ENCODE measurements around the gene MMP15.
"Not testable (repeated sequence)": the region's sequence is repeated elsewhere in the genome, so short reads cannot be mapped to it uniquely, and the experiment has no call there.

The MMP15 gene

DNA sequence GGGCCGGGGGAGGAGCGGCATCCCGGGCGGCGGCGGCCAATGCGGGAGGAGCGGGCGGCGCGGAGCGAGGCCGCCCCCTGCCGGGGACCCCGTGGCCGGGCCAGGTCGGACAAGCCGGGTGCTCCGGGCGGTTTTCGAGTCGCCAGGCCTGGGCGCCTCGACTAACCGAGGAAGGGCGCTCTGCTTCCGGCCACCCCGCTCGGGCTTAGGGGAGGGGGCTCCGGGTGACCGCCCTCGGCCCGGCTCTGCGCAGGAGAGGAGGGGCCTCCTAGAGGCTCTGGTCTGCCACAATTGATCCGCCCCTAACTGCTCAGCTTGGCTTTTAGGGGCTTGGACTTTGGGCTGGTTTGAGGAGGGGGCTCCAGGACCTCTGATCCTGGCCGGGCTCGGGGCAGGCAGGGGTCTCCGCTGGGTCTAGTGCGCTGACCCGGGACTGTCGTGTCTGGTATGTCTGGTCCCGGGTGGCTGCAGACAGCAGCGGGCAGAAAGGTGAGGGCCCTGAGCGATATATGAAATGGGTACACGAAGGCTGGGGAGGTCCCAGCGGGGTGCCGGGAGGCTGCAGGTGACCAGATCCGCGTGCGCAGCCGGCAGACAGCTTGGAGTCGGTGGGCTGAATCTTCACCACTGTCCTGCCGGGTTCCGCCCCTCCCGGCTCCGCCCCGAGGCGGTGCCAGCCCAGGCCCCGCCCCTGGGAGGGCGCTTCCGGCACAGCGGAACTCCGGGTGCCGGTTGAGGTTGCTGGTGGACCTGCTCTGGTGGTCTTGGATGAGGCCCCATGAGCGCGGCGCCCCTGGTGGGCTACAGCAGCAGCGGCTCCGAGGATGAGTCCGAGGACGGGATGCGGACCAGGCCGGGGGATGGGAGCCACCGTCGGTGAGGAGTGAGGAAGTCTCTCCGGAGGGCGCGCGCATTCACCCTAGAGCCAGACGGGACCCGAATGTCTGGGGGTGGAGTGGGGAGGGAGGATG lies 24.6 kb upstream of the MMP15 start, which contains the start of gene USB1:
Gene USB1, plus strand, starts transcription at position 702 of the 971 bp plus-strand sequence. Its CDS starts 77 bp downstream, at position 779.
- H3K36me3 Mint-ChIP-seq, result peaks cover 64% of the 10 kb centered on the region
- peak within 1 kb of the TSS; percentile 90 for H3K27ac Mint-ChIP-seq
- peak within 1 kb of the TSS; percentile 86 for H3K4me3 Mint-ChIP-seq
- no peaks in the 10 kb centered on the region for H3K9me3 Mint-ChIP-seq
- ATAC-seq (peak; percentile 82), DNase-seq (ENCODE audit: low spot score in 2 of 2) (peak; percentile 88 to 94)
- H3K4me1 Mint-ChIP-seq, result peaks cover 60% of the 10 kb centered on the region

- H3K4me3 Mint-ChIP-seq, result peak overlapping the region; percentile 86
- DNase-seq (ENCODE audit: low spot score in 2 of 2) (no peak), ATAC-seq (no peak)
- H3K9me3 Mint-ChIP-seq, result no peaks in the 10 kb centered on the region
- peaks cover 69% of the 10 kb centered on the region for H3K36me3 Mint-ChIP-seq
- H3K4me1 Mint-ChIP-seq, result peaks cover 58% of the 10 kb centered on the region
- peak overlapping the region; percentile 90 for H3K27ac Mint-ChIP-seq
These were observed 23.7 kb upstream of the MMP15 start for GRCh38 chr16:58001781-58002415.

- peaks cover 69% of the 10 kb centered on the region for H3K36me3 Mint-ChIP-seq
- H3K4me1 Mint-ChIP-seq, result peaks cover 55% of the 10 kb centered on the region
- ATAC-seq (no peak), DNase-seq (ENCODE audit: low spot score in 2 of 2) (no peak)
- peak overlapping the region; percentile 90 for H3K27ac Mint-ChIP-seq
- H3K4me3 Mint-ChIP-seq, result peak overlapping the region; percentile 86
- no peaks in the 10 kb centered on the region for H3K9me3 Mint-ChIP-seq
These were observed 23.1 kb upstream of the MMP15 start for GRCh38 chr16:58002416-58002800.

GRCh38 chr16:58002936-58003335 lies 22.6 kb upstream of the MMP15 start:
- Mint-ChIP-seq H3K9me3 (no peaks in the 10 kb centered on the region), H3K36me3 (peaks cover 67% of the 10 kb centered on the region), H3K27ac (peak overlapping the region; percentile 90), H3K4me1 (peaks cover 49% of the 10 kb centered on the region), H3K4me3 (no peak overlapping the region)
- DNase-seq (ENCODE audit: low spot score in 2 of 2) (no peak), ATAC-seq (no peak)

- H3K4me3 Mint-ChIP-seq; H3K27ac Mint-ChIP-seq; H3K9me3 Mint-ChIP-seq; ATAC-seq; DNase-seq (ENCODE audit: low spot score in 2 of 2): not testable (repeated sequence)
- Mint-ChIP-seq H3K36me3 (peaks cover 68% of the 10 kb centered on the region), H3K4me1 (peaks cover 34% of the 10 kb centered on the region)
These were observed 20.8 kb upstream of the MMP15 start for GRCh38 chr16:58004736-58005135.

DNA sequence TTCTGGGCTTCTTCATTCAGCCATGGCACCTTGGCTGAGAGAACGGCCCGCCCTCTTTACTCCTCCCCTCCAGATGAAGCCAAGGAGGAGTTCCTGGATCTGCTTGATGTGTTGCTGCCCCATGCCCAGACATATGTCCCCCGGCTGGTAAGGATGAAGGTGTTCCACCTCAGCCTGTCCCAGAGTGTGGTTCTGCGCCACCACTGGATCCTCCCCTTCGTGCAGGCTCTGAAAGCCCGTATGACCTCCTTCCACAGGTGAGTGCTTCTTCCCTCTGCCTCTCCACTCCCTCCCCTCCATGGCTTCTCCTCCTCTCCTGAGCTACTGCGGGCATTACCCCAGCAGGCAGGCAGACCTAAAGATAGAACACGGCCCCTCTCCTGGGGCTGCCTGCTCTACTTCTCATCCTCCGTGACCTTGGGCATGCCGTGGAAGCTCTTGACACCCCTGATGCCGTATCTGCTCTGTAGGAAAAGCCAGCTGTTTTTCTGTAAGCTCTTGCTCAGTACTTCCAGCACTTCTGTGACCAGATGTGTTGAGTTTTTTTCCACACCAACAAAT lies 15.6 kb upstream of the MMP15 start:
- peak overlapping the region; percentile 30 for H3K27ac Mint-ChIP-seq
- peaks cover 10% of the 10 kb centered on the region for H3K4me1 Mint-ChIP-seq
- DNase-seq (ENCODE audit: low spot score in 2 of 2), result no peak
- peaks cover 64% of the 10 kb centered on the region for H3K36me3 Mint-ChIP-seq
- no peak for ATAC-seq
- no peaks in the 10 kb centered on the region for H3K9me3 Mint-ChIP-seq
- no peak overlapping the region for H3K4me3 Mint-ChIP-seq

DNA sequence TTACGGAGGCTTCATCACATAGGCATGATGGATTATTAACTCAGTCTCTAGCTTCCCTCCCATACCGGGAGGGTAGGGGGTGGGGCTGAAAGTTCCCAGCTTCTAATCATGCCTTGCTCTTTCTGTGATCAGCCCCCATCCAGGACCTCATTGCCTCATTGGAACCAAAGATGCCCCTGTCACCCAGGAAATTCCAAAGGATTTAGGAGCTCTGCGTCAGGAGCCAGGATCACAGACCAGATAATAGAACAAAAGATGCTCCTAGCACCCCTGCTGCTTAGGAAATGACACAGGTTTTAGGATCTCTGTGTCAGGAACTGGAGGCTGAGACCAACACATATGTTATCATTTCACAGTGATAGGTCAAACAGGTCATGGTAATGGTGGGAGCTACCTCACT lies 14.7 kb upstream of the MMP15 start:
- ATAC-seq, result no peak
- no peak for DNase-seq (ENCODE audit: low spot score in 2 of 2)
- H3K4me3 Mint-ChIP-seq, result no peak overlapping the region
- no peaks in the 10 kb centered on the region for H3K9me3 Mint-ChIP-seq
- H3K36me3 Mint-ChIP-seq, result peaks cover 58% of the 10 kb centered on the region
- H3K4me1 Mint-ChIP-seq, result peaks cover 7% of the 10 kb centered on the region
- no peak overlapping the region for H3K27ac Mint-ChIP-seq

DNA sequence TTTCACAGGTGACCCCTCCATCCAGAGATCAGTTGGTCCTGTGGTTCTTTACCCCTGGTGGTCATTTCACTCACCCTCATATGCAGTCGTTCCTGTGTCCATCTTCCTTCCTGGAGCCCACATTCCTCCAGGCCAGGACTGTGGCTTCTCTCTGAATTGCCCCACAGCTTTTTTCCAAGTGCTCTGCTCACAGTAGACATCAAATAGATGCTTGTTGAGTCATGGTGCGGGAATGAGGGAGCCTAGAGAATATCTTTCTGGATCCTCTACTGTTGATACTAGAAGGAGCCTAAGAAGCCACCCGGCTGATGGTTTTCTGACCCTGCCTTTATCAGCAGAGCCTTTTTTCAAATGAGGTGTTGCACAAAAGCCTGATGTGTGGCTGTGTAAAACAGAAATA lies 13.9 kb upstream of the MMP15 start:
- Mint-ChIP-seq H3K9me3 (no peaks in the 10 kb centered on the region), H3K4me3 (no peak overlapping the region), H3K36me3 (peaks cover 50% of the 10 kb centered on the region), H3K4me1 (peaks cover 7% of the 10 kb centered on the region), H3K27ac (no peak overlapping the region)
- no peak for ATAC-seq
- DNase-seq (ENCODE audit: low spot score in 2 of 2), result no peak

- H3K36me3 Mint-ChIP-seq, result peaks cover 43% of the 10 kb centered on the region
- H3K4me3 Mint-ChIP-seq, result no peak overlapping the region
- ATAC-seq (no peak), DNase-seq (ENCODE audit: low spot score in 2 of 2) (no peak)
- no peak overlapping the region for H3K27ac Mint-ChIP-seq
- no peaks in the 10 kb centered on the region for H3K9me3 Mint-ChIP-seq
- H3K4me1 Mint-ChIP-seq, result peaks cover 7% of the 10 kb centered on the region
These were observed 13.1 kb upstream of the MMP15 start for GRCh38 chr16:58012481-58012880.

- Mint-ChIP-seq H3K4me3 (no peak overlapping the region), H3K4me1 (peaks cover 7% of the 10 kb centered on the region), H3K27ac (no peak overlapping the region), H3K36me3 (peaks cover 37% of the 10 kb centered on the region), H3K9me3 (no peaks in the 10 kb centered on the region)
- ATAC-seq, result no peak
- DNase-seq (ENCODE audit: low spot score in 2 of 2), result no peak
These were observed 12.2 kb upstream of the MMP15 start for GRCh38 chr16:58013201-58013956.

DNA sequence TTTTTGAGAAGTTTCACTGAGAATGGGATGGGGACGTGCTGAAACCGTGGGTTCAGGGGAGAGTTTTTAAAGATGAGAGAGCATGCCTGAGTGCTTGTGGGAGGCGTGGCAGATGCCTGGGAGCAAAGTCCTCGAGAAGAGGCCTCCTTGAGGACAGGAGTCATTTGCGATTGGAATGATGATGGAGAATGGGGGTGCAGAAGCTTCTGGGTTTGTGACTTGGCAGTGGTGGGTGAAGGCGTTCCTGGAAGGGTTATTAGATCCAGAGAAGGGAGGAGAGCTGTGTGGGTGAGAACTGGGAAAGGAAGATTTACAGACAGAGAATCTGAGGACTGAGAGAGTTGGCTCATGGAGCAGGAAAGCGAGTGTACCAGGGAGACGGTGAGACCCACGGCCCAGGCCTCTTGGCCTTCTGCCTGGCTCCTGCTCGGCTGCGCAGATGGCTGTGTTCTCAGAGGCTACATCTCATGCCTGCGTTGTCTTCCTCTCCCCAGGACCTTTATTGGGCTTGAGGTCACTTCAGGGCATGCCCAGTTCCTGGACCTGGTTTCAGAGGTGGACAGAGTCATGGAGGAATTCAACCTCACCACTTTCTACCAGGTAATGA lies 8.6 kb upstream of the MMP15 start:
- DNase-seq (ENCODE audit: low spot score in 2 of 2), result no peak
- ATAC-seq, result no peak
- Mint-ChIP-seq H3K4me1 (peaks cover 10% of the 10 kb centered on the region), H3K36me3 (peaks cover 25% of the 10 kb centered on the region), H3K27ac (no peak overlapping the region), H3K9me3 (no peaks in the 10 kb centered on the region), H3K4me3 (no peak overlapping the region)

DNA sequence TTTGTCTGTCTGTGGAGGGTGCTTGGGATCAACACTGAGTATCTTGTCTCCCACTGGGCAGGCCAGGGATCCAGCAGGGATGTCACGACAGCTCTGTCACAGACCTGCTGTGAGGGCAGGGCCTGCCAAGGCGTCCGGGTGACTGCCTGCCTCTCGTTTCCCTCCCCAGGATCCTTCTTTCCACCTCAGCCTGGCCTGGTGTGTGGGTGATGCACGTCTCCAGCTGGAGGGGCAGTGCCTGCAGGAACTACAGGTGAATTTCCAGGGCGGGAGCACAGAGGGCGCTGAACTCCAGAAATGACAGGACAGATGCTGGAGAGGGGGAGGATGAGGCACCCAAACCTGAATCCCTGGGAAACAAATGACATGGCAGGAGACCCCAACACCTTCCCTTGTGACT lies 6.8 kb upstream of the MMP15 start:
- no peaks in the 10 kb centered on the region for H3K9me3 Mint-ChIP-seq
- H3K4me3 Mint-ChIP-seq, result no peak overlapping the region
- H3K4me1 Mint-ChIP-seq, result peaks cover 10% of the 10 kb centered on the region
- H3K36me3 Mint-ChIP-seq, result peaks cover 25% of the 10 kb centered on the region
- no peak overlapping the region for H3K27ac Mint-ChIP-seq
- no peak for DNase-seq (ENCODE audit: low spot score in 2 of 2)
- ATAC-seq, result no peak

GRCh38 chr16:58019866-58020538 lies 5.6 kb upstream of the MMP15 start:
- H3K36me3 Mint-ChIP-seq, result peaks cover 23% of the 10 kb centered on the region
- no peak overlapping the region for H3K4me3 Mint-ChIP-seq
- H3K4me1 Mint-ChIP-seq, result peaks cover 17% of the 10 kb centered on the region
- H3K27ac Mint-ChIP-seq, result peak overlapping the region; percentile 85
- no peaks in the 10 kb centered on the region for H3K9me3 Mint-ChIP-seq
- ATAC-seq, result no peak
- no peak for DNase-seq (ENCODE audit: low spot score in 2 of 2)

Measured in stimulated activated effector memory CD8-positive, alpha-beta T cell treated with anti-CD3 and anti-CD28 coated beads, Interleukin-12 subunit alpha, Interleukin-12 subunit beta, amount 100 ng/mL, for 72 hours (primary cell).